Ovary (tissue), 1 donor: ENCODE measurements around the gene DGUOK.

Source experiments
- EP300 ChIP-seq: sonication (generic); formaldehyde crosslinking; IDR thresholded peaks from one replicate; pipeline ENCODE4 v1.6.1; 2017; ENCODE audit warnings: antibody characterized with exemption
- POLR2A ChIP-seq: fragments of 450-650 bp; IDR thresholded peaks from one replicate; pipeline ENCODE4 v1.6.1; 2017; ENCODE audit warnings: antibody characterized with exemption, mild to moderate bottlenecking, moderate library complexity

- no peak for TF ChIP-seq EP300
- no peak for TF ChIP-seq POLR2A
Observed at GRCh38 chr2:73980566-73980965, 53.9 kb downstream of the DGUOK start.
